Subcutaneous abdominal adipose tissue (tissue), 5 donors: ENCODE data around the gene CCDC175.

Experiments used
- H3K27ac ChIP-seq: one replicate; pipeline ENCODE4 v1.7.0; 2013; ENCODE audit warnings: low read depth, mild to moderate bottlenecking, inconsistent platforms, low read length, moderate library complexity
- H3K27me3 ChIP-seq, 5 donors: one replicate each; pipeline ENCODE4 v1.7.0; 2013; ENCODE audit warnings: low read length in 5 of 5, inconsistent platforms in 1 of 5; ENCODE audit not compliant: control insufficient read depth in 5 of 5, insufficient read depth in 4 of 5
- H3K36me3 ChIP-seq, 5 donors: one replicate each; pipeline ENCODE4 v1.7.0; 2013; ENCODE audit warnings: low read length in 5 of 5; ENCODE audit not compliant: control insufficient read depth in 5 of 5, insufficient read depth in 5 of 5
- H3K4me1 ChIP-seq, 5 donors: one replicate each; pipeline ENCODE4 v1.7.0; 2013; ENCODE audit warnings: low read length in 5 of 5, mild to moderate bottlenecking in 3 of 5, moderate library complexity in 1 of 5; ENCODE audit not compliant: control insufficient read depth in 5 of 5, insufficient read depth in 5 of 5
- H3K4me3 ChIP-seq, 5 donors: one replicate each; pipeline ENCODE4 v1.7.0; 2013; ENCODE audit warnings: low read length in 5 of 5, low read depth in 1 of 5
- H3K9ac ChIP-seq, 5 donors: one replicate each; pipeline ENCODE4 v1.7.0; 2013; ENCODE audit warnings: low read length in 5 of 5, mild to moderate bottlenecking in 4 of 5, moderate library complexity in 3 of 5
- H3K9me3 ChIP-seq, 5 donors: one replicate each; pipeline ENCODE4 v1.7.0; 2013; ENCODE audit warnings: low read length in 5 of 5; ENCODE audit not compliant: control insufficient read depth in 5 of 5
- donor health status: healthy.
- donor health status: healthy.
- donor health status: healthy.
- donor health status: healthy.
- donor health status: healthy.

The CCDC175 gene

GRCh38 chr14:59474172-59474571 is 102.4 kb downstream of the CCDC175 start:
- Histone ChIP-seq H3K36me3 (peaks cover 33 to 68% (median 49%) of the 10 kb centered on the region in 5 donors), H3K9me3 (no peaks in the 10 kb centered on the region), H3K4me1 (no peaks in the 10 kb centered on the region), H3K27ac (no peak overlapping the region), H3K27me3 (no peaks in the 10 kb centered on the region), H3K9ac (no peak overlapping the region), H3K4me3 (no peak overlapping the region)

GRCh38 chr14:59465316-59466135 is 111.1 kb downstream of the CCDC175 start, which contains the start of gene GPR135:
Gene GPR135, minus strand, starts transcription at chr14:59465380. Its CDS starts 154 bp downstream, at chr14:59465226.
- Histone ChIP-seq H3K9ac (peak within 1 kb of the TSS in 4 of 5 donors; percentile 52 to 78 (median 64)), H3K27ac (peak within 1 kb of the TSS; percentile 41), H3K27me3 (no peaks in the 10 kb centered on the region), H3K36me3 (peaks cover 5 to 16% (median 10%) of the 10 kb centered on the region in 5 donors), H3K4me1 (peaks cover 0 to 18% (median 14%) of the 10 kb centered on the region in 5 donors), H3K9me3 (no peaks in the 10 kb centered on the region), H3K4me3 (peak within 1 kb of the TSS; percentile 29 to 85 (median 81))

GRCh38 chr14:59464486-59465315 is 111.9 kb downstream of the CCDC175 start:
- Histone ChIP-seq H3K27me3 (no peaks in the 10 kb centered on the region), H3K9me3 (no peaks in the 10 kb centered on the region), H3K36me3 (peaks cover 0 to 12% (median 4%) of the 10 kb centered on the region in 5 donors), H3K4me3 (peak overlapping the region; percentile 29 to 85 (median 81)), H3K9ac (peak overlapping the region in 4 of 5 donors; percentile 52 to 78 (median 64)), H3K27ac (no peak overlapping the region), H3K4me1 (peaks cover 0 to 18% (median 14%) of the 10 kb centered on the region in 5 donors)

GRCh38 chr14:59463787-59464485 is 112.7 kb downstream of the CCDC175 start:
- Histone ChIP-seq H3K9ac (peak overlapping the region in 4 of 5 donors; percentile 26 to 78 (median 64)), H3K36me3 (peaks cover 0 to 12% (median 4%) of the 10 kb centered on the region in 5 donors), H3K27me3 (no peaks in the 10 kb centered on the region), H3K27ac (no peak overlapping the region), H3K4me3 (peak overlapping the region in 4 of 5 donors; percentile 75 to 85 (median 81)), H3K9me3 (no peaks in the 10 kb centered on the region), H3K4me1 (peaks cover 0 to 18% (median 14%) of the 10 kb centered on the region in 5 donors)

GRCh38 chr14:59461891-59462290 is 114.7 kb downstream of the CCDC175 start:
- H3K9ac ChIP-seq, result no peak overlapping the region
- H3K36me3 ChIP-seq, result peaks cover 0 to 16% (median 8%) of the 10 kb centered on the region in 5 donors
- no peaks in the 10 kb centered on the region for H3K27me3 ChIP-seq
- H3K9me3 ChIP-seq, result no peaks in the 10 kb centered on the region
- no peak overlapping the region for H3K4me3 ChIP-seq
- H3K27ac ChIP-seq, result no peak overlapping the region
- peaks cover 0 to 18% (median 14%) of the 10 kb centered on the region in 5 donors for H3K4me1 ChIP-seq

- Histone ChIP-seq H3K4me3 (no peak overlapping the region), H3K27me3 (no peaks in the 10 kb centered on the region), H3K4me1 (peaks cover 0 to 16% (median 11%) of the 10 kb centered on the region in 5 donors), H3K36me3 (peaks cover 3 to 22% (median 10%) of the 10 kb centered on the region in 5 donors), H3K9me3 (peaks cover 0 to 2% (median 0%) of the 10 kb centered on the region in 5 donors), H3K9ac (no peak overlapping the region), H3K27ac (no peak overlapping the region)
Measured at GRCh38 chr14:59460378-59460777, 116.2 kb downstream of the CCDC175 start.

- H3K36me3 ChIP-seq, result peaks cover 3 to 27% (median 12%) of the 10 kb centered on the region in 5 donors
- H3K27ac ChIP-seq, result no peak overlapping the region
- peaks cover 0 to 2% (median 0%) of the 10 kb centered on the region in 5 donors for H3K4me1 ChIP-seq
- H3K4me3 ChIP-seq, result no peak overlapping the region
- H3K27me3 ChIP-seq, result no peaks in the 10 kb centered on the region
- no peak overlapping the region for H3K9ac ChIP-seq
- peaks cover 0 to 4% (median 0%) of the 10 kb centered on the region in 5 donors for H3K9me3 ChIP-seq
Measured at GRCh38 chr14:59458486-59458885, 118.1 kb downstream of the CCDC175 start.

GRCh38 chr14:59455411-59455810 is 121.2 kb downstream of the CCDC175 start:
- H3K36me3 ChIP-seq, result peaks cover 3 to 21% (median 14%) of the 10 kb centered on the region in 5 donors

More at GRCh38 chr14:59455411-59455810, 121.2 kb downstream of the CCDC175 start:
- H3K9me3 ChIP-seq, result peaks cover 0 to 4% (median 0%) of the 10 kb centered on the region in 5 donors
- no peak overlapping the region for H3K9ac ChIP-seq
- H3K27me3 ChIP-seq, result no peaks in the 10 kb centered on the region
- no peak overlapping the region for H3K4me3 ChIP-seq
- H3K27ac ChIP-seq, result peak overlapping the region; percentile 3
- peaks cover 0 to 2% (median 0%) of the 10 kb centered on the region in 5 donors for H3K4me1 ChIP-seq
